HEK293 (cell line): Measurements from ENCODE around the gene FTO.

Source experiments
- ATF2 ChIP-seq: fragments of 450-650 bp; formaldehyde crosslinking; IDR thresholded peaks from 2 replicates; pipeline ENCODE4 v1.5.1; 2016; ENCODE audit warnings: missing biosample characterization, missing genetic modification characterization, low read depth
- CTCF ChIP-seq: fragments of 450-650 bp; formaldehyde crosslinking; IDR thresholded peaks from 2 replicates; pipeline ENCODE4 v1.5.1; 2016; ENCODE audit warnings: missing biosample characterization, missing genetic modification characterization
- REPIN1 ChIP-seq: fragments of 450-650 bp; formaldehyde crosslinking; IDR thresholded peaks from 2 replicates; pipeline ENCODE4 v1.5.1; 2017; ENCODE audit warnings: missing biosample characterization, missing genetic modification characterization, low read depth
- REST ChIP-seq: fragments of 450-650 bp; formaldehyde crosslinking; IDR thresholded peaks from 2 replicates; pipeline ENCODE4 v1.5.1; 2016; ENCODE audit warnings: missing biosample characterization, missing genetic modification characterization
- ZBTB10 ChIP-seq: fragments of 450-650 bp; formaldehyde crosslinking; IDR thresholded peaks from 2 replicates; pipeline ENCODE4 v1.5.1; 2016; ENCODE audit warnings: missing biosample characterization, missing genetic modification characterization
- ZBTB26 ChIP-seq: fragments of 450-650 bp; formaldehyde crosslinking; optimal IDR thresholded peaks from 2 replicates; pipeline ENCODE3; 2016; ENCODE audit warnings: missing biosample characterization, mild to moderate bottlenecking, missing genetic modification characterization
- ZBTB49 ChIP-seq: fragments of 450-650 bp; formaldehyde crosslinking; IDR thresholded peaks from 2 replicates; pipeline ENCODE4 v1.5.1; 2016; ENCODE audit warnings: missing biosample characterization, missing genetic modification characterization, low read depth
- ZNF174 ChIP-seq: fragments of 450-650 bp; formaldehyde crosslinking; IDR thresholded peaks from 2 replicates; pipeline ENCODE4 v1.5.0; 2017; ENCODE audit warnings: missing biosample characterization, mild to moderate bottlenecking, missing genetic modification characterization
- ZNF449 ChIP-seq: fragments of 450-650 bp; formaldehyde crosslinking; IDR thresholded peaks from 2 replicates; pipeline ENCODE4 v1.5.1; 2017; ENCODE audit warnings: missing biosample characterization, mild to moderate bottlenecking, missing genetic modification characterization, moderate library complexity
- ZNF76 ChIP-seq: fragments of 450-650 bp; formaldehyde crosslinking; IDR thresholded peaks from 2 replicates; pipeline ENCODE4; 2016; ENCODE audit warnings: low read depth, missing biosample characterization, missing genetic modification characterization, borderline replicate concordance
- ZSCAN30 ChIP-seq: fragments of 450-650 bp; IDR thresholded peaks from 2 replicates; pipeline ENCODE4 v1.5.1; 2018; ENCODE audit warnings: missing biosample characterization, mild to moderate bottlenecking, missing genetic modification characterization, moderate library complexity
- ZSCAN5A ChIP-seq: fragments of 450-650 bp; formaldehyde crosslinking; IDR thresholded peaks from 2 replicates; pipeline ENCODE4 v1.5.1; 2016; ENCODE audit warnings: missing biosample characterization, missing genetic modification characterization

GRCh38 chr16:53773150-53773846 lies 69.3 kb downstream of the FTO start:
- no peak for TF ChIP-seq REST (tag by site-specific recombination)
- no peak for TF ChIP-seq ZSCAN5A (tag by site-specific recombination)
- TF ChIP-seq ATF2 (tag by site-specific recombination): no peak
- TF ChIP-seq ZBTB26: no peak
- peak; percentile 78 for TF ChIP-seq ZSCAN30
- TF ChIP-seq ZBTB10 (tag by site-specific recombination): no peak
- TF ChIP-seq ZBTB49 (tag by site-specific recombination): no peak
- TF ChIP-seq CTCF (tag by site-specific recombination): peak; percentile 91
- TF ChIP-seq ZNF174: no peak
- TF ChIP-seq ZNF449: 0 out of 2 replicates have a peak, but pooled peaks have one; percentile 28
- no peak; the same call in 1 of the 2 replicates for TF ChIP-seq ZNF76 (tag by site-specific recombination)
- no peak for TF ChIP-seq REPIN1
